ENCODE results near the gene ARHGAP22. TPM values are rescaled to one million over a fixed set of nuclear protein-coding genes. Genes with fewer than 3 reads are reported as not detected.

The ARHGAP22 gene
- total RNA-seq, 1 donor = 45.6 TPM

DNA sequence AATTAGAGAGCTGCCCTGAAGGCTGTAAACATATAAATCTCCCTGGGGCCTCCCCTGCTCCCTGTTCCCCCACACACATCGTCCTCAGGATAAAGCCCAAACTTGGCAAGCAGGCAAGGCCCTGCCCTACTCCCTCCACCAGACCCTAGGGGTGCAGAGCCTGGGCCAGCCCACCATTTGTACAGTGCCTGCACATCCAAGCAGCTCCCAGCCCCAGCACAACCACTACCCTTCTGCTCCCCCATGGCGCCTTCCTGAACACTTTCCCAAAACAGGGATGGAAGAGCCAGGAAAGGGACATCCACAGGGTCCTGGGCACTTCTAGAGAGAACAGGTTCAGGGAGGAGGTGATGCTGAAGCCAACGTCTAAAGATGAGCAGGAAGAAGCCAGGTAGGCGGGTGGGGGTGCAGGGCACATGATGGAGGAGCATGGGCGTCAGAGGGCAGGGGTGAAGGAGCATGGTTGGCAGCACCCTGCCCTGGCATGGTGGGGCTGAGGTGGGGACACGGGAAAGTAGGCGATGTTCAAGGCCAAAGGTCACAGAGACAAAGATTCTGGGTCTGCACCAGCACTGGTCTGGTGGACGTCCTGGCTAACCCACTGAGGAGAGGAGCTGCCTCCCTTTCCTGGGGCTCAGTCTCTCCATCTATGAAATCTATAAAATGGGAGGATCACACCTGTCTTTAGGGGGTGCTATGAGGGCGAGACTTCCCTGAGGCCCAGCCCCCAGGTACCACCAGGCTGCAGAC is 140.6 kb downstream of the ARHGAP22 start:
- TF ChIP-seq, protein P1, sequence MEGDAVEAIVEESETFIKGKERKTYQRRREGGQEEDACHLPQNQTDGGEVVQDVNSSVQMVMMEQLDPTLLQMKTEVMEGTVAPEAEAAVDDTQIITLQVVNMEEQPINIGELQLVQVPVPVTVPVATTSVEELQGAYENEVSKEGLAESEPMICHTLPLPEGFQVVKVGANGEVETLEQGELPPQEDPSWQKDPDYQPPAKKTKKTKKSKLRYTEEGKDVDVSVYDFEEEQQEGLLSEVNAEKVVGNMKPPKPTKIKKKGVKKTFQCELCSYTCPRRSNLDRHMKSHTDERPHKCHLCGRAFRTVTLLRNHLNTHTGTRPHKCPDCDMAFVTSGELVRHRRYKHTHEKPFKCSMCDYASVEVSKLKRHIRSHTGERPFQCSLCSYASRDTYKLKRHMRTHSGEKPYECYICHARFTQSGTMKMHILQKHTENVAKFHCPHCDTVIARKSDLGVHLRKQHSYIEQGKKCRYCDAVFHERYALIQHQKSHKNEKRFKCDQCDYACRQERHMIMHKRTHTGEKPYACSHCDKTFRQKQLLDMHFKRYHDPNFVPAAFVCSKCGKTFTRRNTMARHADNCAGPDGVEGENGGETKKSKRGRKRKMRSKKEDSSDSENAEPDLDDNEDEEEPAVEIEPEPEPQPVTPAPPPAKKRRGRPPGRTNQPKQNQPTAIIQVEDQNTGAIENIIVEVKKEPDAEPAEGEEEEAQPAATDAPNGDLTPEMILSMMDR (IDR thresholded peaks at IDR 0.05; ENCODE audit: extremely low read depth, low read depth, low read length) = no peak
- H2AFZ ChIP-seq (ENCODE audit: low read length) = no peak overlapping the region
- no peak overlapping the region for H3K4me3 ChIP-seq (ENCODE audit: insufficient read depth, low read length)
- H3K79me2 ChIP-seq (ENCODE audit: insufficient read depth, low read length) = peaks cover 91% of the 10 kb centered on the region
- H3K4me1 ChIP-seq (ENCODE audit: insufficient read depth, low read length) = no peaks in the 10 kb centered on the region
- H4K20me1 ChIP-seq (ENCODE audit: insufficient read depth, low read length) = peaks cover 49% of the 10 kb centered on the region
- H3K9me3 ChIP-seq (ENCODE audit: low read depth, low read length) = no peaks in the 10 kb centered on the region
- H3K27ac ChIP-seq (ENCODE audit: low read depth, low read length) = no peak overlapping the region
- peak; percentile 85 for DNase-seq (ENCODE audit: insufficient read length, low spot score, missing footprints)
- no peak overlapping the region for H3K4me2 ChIP-seq (ENCODE audit: insufficient read depth, low read length)
- H3K27me3 ChIP-seq (ENCODE audit: insufficient read depth, low read length) = no peaks in the 10 kb centered on the region
- peaks cover 8% of the 10 kb centered on the region for H3K36me3 ChIP-seq (ENCODE audit: insufficient read depth, low read length)

DNA sequence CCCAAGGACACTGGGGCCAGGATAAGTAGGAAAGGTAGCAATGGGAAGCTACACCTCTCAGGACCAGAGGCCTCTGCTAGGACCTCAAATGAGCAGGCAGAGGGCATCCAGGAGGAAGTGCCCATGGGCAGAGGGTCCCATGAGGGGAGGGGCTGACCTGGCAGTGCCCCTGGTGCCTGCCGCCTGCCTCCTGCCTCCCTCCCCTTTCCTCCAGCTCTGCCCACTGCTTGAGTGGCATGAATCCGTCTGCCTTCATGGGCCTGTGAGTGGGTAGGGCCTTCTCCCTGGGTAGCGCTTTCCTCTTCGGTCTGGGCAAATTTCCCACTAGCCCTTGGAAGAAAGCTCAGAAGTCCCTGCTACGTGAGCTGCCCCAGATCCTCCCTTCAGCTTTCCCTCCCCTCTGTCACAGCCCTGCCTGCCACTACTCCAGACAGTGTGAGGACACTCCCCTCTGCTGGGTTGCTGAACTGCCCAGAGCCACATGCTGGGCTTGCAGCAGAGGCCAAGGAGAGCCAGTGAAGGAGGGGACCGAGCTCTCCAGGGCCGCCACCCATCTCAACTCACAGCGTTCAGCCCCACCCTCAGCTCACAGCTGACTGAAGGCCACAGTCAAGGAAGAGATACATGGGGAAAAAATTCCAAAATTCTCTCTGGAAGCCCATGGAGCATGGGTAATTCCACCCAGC is 141.4 kb downstream of the ARHGAP22 start:
- no peak overlapping the region for H3K4me2 ChIP-seq (ENCODE audit: insufficient read depth, low read length)
- H3K4me3 ChIP-seq (ENCODE audit: insufficient read depth, low read length) = no peak overlapping the region
- H4K20me1 ChIP-seq (ENCODE audit: insufficient read depth, low read length) = peaks cover 45% of the 10 kb centered on the region
- peak; percentile 93 for DNase-seq (ENCODE audit: insufficient read length, low spot score, missing footprints)
- no peaks in the 10 kb centered on the region for H3K4me1 ChIP-seq (ENCODE audit: insufficient read depth, low read length)
- no peak overlapping the region for H3K27ac ChIP-seq (ENCODE audit: low read depth, low read length)
- no peaks in the 10 kb centered on the region for H3K27me3 ChIP-seq (ENCODE audit: insufficient read depth, low read length)
- H3K9me3 ChIP-seq (ENCODE audit: low read depth, low read length) = no peaks in the 10 kb centered on the region
- TF ChIP-seq, protein P1 (IDR thresholded peaks at IDR 0.05; ENCODE audit: extremely low read depth, low read depth, low read length) = no peak
- H3K79me2 ChIP-seq (ENCODE audit: insufficient read depth, low read length) = peaks cover 90% of the 10 kb centered on the region
- peaks cover 4% of the 10 kb centered on the region for H3K36me3 ChIP-seq (ENCODE audit: insufficient read depth, low read length)
- H2AFZ ChIP-seq (ENCODE audit: low read length) = no peak overlapping the region

DNA sequence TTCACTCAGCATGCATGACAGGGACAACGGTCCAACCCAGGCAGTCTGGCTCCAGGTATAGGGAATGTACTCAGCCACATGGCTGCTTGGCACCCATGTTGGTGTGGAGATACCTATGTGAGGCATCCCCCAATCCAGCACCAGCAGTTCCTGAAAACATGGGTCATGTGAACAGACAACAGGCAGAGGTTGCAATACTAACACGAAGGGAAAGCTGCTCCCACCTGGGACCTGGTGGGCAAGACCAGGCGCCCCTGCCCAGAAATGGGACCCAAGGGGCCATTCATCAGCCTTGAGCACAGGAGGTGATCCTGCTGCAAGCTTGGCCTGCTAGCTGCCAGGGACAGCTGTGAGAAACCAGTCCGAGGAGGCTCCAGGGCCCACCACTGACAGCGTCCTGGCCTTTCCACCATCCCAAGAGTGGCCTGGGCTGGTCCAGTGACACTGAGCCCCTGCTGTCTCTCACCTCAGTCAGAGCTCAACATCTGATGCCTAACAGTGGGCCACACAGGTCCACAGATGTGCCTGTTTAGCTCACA is 142.3 kb downstream of the ARHGAP22 start:
- TF ChIP-seq, protein P1 (IDR thresholded peaks at IDR 0.05; ENCODE audit: extremely low read depth, low read depth, low read length) = no peak
- Histone ChIP-seq H3K4me3 (ENCODE audit: insufficient read depth, low read length) (no peak overlapping the region), H3K4me2 (ENCODE audit: insufficient read depth, low read length) (no peak overlapping the region), H3K79me2 (ENCODE audit: insufficient read depth, low read length) (peaks cover 89% of the 10 kb centered on the region), H3K4me1 (ENCODE audit: insufficient read depth, low read length) (no peaks in the 10 kb centered on the region), H3K9me3 (ENCODE audit: low read depth, low read length) (no peaks in the 10 kb centered on the region), H3K36me3 (ENCODE audit: insufficient read depth, low read length) (peaks cover 5% of the 10 kb centered on the region), H2AFZ (ENCODE audit: low read length) (no peak overlapping the region), H4K20me1 (ENCODE audit: insufficient read depth, low read length) (peaks cover 45% of the 10 kb centered on the region), H3K27me3 (ENCODE audit: insufficient read depth, low read length) (no peaks in the 10 kb centered on the region), H3K27ac (ENCODE audit: low read depth, low read length) (no peak overlapping the region)
- DNase-seq (ENCODE audit: insufficient read length, low spot score, missing footprints) = peak; percentile 26
